SU-DHL-6 (cell line): ENCODE measurements around the gene NSMCE1.
A peak's percentile ranks its signal among the peaks of the same experiment; 100 is the strongest.

ENCODE experiments used
- H2AFZ ChIP-seq: fragments of 200-600 bp; sonication (generic); 2 replicates; pipeline ENCODE4 v1.6.1; 2014; ENCODE audit warnings: low read depth, mild to moderate bottlenecking, moderate library complexity, mixed read lengths, antibody characterized with exemption, low read length; ENCODE audit not compliant: severe bottlenecking
- H3F3A ChIP-seq: fragments of 200-600 bp; shearing (Covaris generic); 2 replicates; pipeline ENCODE4 v1.6.0; 2016; ENCODE audit warnings: antibody characterized with exemption, mild to moderate bottlenecking; ENCODE audit not compliant: insufficient read depth
- H3K27ac ChIP-seq: fragments of 200-600 bp; sonication (generic); 2 replicates; pipeline ENCODE4 v1.5.1; 2016; ENCODE audit warnings: low read depth, mild to moderate bottlenecking, low read length, moderate library complexity, mixed read lengths
- H3K27me3 ChIP-seq: fragments of 200-600 bp; sonication (generic), shearing (Covaris generic); 2 replicates; pipeline ENCODE4 v1.6.0; 2014; ENCODE audit warnings: mild to moderate bottlenecking, low read length
- H3K36me3 ChIP-seq: fragments of 200-600 bp; sonication (generic); 2 replicates; pipeline ENCODE4 v1.6.1; 2014; ENCODE audit warnings: mild to moderate bottlenecking, low read length, mixed read lengths
- H3K4me2 ChIP-seq: fragments of 300-600, 200-600 bp; shearing (Covaris generic), sonication (generic); 2 replicates; pipeline ENCODE4 v1.6.0; 2014; ENCODE audit warnings: low read length, low read depth, mild to moderate bottlenecking; ENCODE audit not compliant: poor library complexity, severe bottlenecking
- H3K4me3 ChIP-seq: fragments of 200-600 bp; sonication (generic); 2 replicates; pipeline ENCODE4 v1.5.1; 2014; ENCODE audit warnings: antibody characterized with exemption, low read length, mild to moderate bottlenecking, mixed read lengths; ENCODE audit not compliant: insufficient read depth, poor library complexity, severe bottlenecking
- H3K79me2 ChIP-seq: fragments of 200-600 bp; sonication (generic); 2 replicates; pipeline ENCODE4 v1.6.1; 2014; ENCODE audit warnings: mild to moderate bottlenecking, low read length, moderate library complexity; ENCODE audit not compliant: insufficient read depth
- H3K9ac ChIP-seq: fragments of 200-600 bp; sonication (generic); 2 replicates; pipeline ENCODE4 v1.7.0; 2014; ENCODE audit warnings: mild to moderate bottlenecking, low read length
- H3K9me2 ChIP-seq: fragments of 200-600 bp; sonication (generic); replicated peaks from 2 replicates; pipeline ENCODE4 v1.6.1; 2014; ENCODE audit warnings: low read length; ENCODE audit not compliant: insufficient read depth
- H3K9me3 ChIP-seq: fragments of 200-600 bp; sonication (generic); 2 replicates; pipeline ENCODE4 v1.6.1; 2014; ENCODE audit warnings: low read length, mixed read lengths; ENCODE audit not compliant: insufficient read depth
- H4K20me1 ChIP-seq: fragments of 200-600 bp; sonication (generic); 2 replicates; pipeline ENCODE4 v1.6.1; 2014; ENCODE audit warnings: low read depth, mild to moderate bottlenecking, antibody characterized with exemption, low read length, moderate library complexity, mixed read lengths
- CTCF ChIP-seq: fragments of 200-600 bp; sonication (generic); IDR thresholded peaks from one replicate; pipeline ENCODE4 v1.5.1; 2017; ENCODE audit warnings: antibody characterized with exemption, mild to moderate bottlenecking, low read length, moderate library complexity; ENCODE audit not compliant: insufficient read depth, poor library complexity, severe bottlenecking
- EZH2phosphoT487 ChIP-seq: fragments of 200-600 bp; sonication (generic), shearing (Covaris generic); conservative IDR thresholded peaks from 2 replicates; pipeline ENCODE4 v1.6.1; 2018; ENCODE audit warnings: mild to moderate bottlenecking, antibody characterized with exemption, low read length, moderate library complexity, mixed read lengths

NSMCE1 gene

GRCh38 chr16:27239906-27240655, 28.5 kb downstream of the NSMCE1 start:
- no peaks in the 10 kb centered on the region for H3K9me3 ChIP-seq
- H3K4me3 ChIP-seq, result no peak overlapping the region
- H3F3A ChIP-seq, result peaks cover 20% of the 10 kb centered on the region
- H3K36me3 ChIP-seq, result no peaks in the 10 kb centered on the region
- H3K79me2 ChIP-seq, result no peaks in the 10 kb centered on the region
- H3K4me2 ChIP-seq, result no peak overlapping the region
- no peaks in the 10 kb centered on the region for H3K27me3 ChIP-seq
- peak overlapping the region; percentile 14; the same call in 1 of the 2 replicates for H3K27ac ChIP-seq
- no peaks in the 10 kb centered on the region for H3K9me2 ChIP-seq
- H3K9ac ChIP-seq, result no peak overlapping the region
- H4K20me1 ChIP-seq, result no peaks in the 10 kb centered on the region
- H2AFZ ChIP-seq, result no peak overlapping the region
- TF ChIP-seq CTCF, result no peak
- no peak for TF ChIP-seq EZH2phosphoT487

DNA sequence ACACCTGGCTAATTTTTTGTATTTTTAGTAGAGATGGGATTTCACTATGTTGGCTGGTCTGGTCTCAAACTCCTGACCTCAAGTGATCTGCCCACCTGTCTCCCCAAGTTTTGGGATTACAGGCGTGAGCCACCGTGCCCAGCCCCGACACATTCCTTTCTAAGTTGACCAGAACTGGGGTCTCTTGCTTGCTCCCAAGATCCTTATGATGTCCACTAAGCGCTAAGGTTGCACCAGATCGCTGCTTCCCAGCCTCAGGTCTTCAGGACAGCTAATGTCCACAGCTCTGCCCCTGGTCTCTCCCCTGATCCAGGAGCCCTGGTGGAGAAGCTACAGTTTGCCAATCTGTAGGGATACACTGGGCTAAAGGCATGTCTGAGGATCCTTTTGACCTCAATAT, 29.5 kb downstream of the NSMCE1 start:
- H4K20me1 ChIP-seq, result no peaks in the 10 kb centered on the region
- TF ChIP-seq EZH2phosphoT487, result no peak
- TF ChIP-seq CTCF, result no peak
- H3K9me2 ChIP-seq, result no peaks in the 10 kb centered on the region
- no peaks in the 10 kb centered on the region for H3K9me3 ChIP-seq
- no peak overlapping the region for H3K4me2 ChIP-seq
- H3K9ac ChIP-seq, result no peak overlapping the region
- H3K79me2 ChIP-seq, result no peaks in the 10 kb centered on the region
- H3K27ac ChIP-seq, result peak overlapping the region; percentile 14; the same call in 1 of the 2 replicates
- H2AFZ ChIP-seq, result no peak overlapping the region
- H3K36me3 ChIP-seq, result no peaks in the 10 kb centered on the region
- H3K4me3 ChIP-seq, result no peak overlapping the region
- H3K27me3 ChIP-seq, result no peaks in the 10 kb centered on the region
- peaks cover 20% of the 10 kb centered on the region for H3F3A ChIP-seq

DNA sequence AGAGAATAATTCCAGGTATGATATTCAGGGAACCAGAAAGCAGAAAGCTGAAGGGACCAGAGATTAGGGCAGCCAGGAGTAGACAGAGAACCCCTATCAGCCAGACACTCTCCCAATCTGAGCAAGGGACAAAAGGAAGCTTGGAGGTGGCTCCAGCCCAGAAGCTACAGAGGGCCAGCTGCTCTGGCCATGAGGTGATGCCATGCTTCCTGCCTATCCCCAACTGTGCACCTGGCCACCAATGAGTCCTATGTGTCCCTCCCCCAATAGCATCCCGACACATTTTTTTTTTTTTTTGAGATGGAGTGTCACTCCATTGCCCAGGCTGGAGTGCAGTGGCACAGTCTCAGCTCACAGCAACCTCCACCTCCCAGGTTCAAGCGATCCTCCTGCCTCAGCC, 30.0 kb downstream of the NSMCE1 start:
- H3K9me3 ChIP-seq, result no peaks in the 10 kb centered on the region
- no peaks in the 10 kb centered on the region for H4K20me1 ChIP-seq
- TF ChIP-seq EZH2phosphoT487, result no peak
- TF ChIP-seq CTCF, result no peak
- H3K9ac ChIP-seq, result peak overlapping the region; percentile 52; the same call in 1 of the 2 replicates
- H3K36me3 ChIP-seq, result no peaks in the 10 kb centered on the region
- H3K4me3 ChIP-seq, result no peak overlapping the region
- peaks cover 20% of the 10 kb centered on the region for H3F3A ChIP-seq
- H2AFZ ChIP-seq, result no peak overlapping the region
- peak overlapping the region; percentile 88 for H3K27ac ChIP-seq
- no peaks in the 10 kb centered on the region for H3K27me3 ChIP-seq
- H3K9me2 ChIP-seq, result no peaks in the 10 kb centered on the region
- no peak overlapping the region for H3K4me2 ChIP-seq
- no peaks in the 10 kb centered on the region for H3K79me2 ChIP-seq
